SW480 (cell line): Measurements from ENCODE around the gene BHMT2.
A peak's percentile ranks its signal among the peaks of the same experiment; 100 is the strongest.

ENCODE experiments used
- DNase-seq: peaks from one replicate; pipeline ENCODE4 v3.0.0-alpha.2; 2016; ENCODE audit warnings: low spot score

BHMT2 gene

DNA sequence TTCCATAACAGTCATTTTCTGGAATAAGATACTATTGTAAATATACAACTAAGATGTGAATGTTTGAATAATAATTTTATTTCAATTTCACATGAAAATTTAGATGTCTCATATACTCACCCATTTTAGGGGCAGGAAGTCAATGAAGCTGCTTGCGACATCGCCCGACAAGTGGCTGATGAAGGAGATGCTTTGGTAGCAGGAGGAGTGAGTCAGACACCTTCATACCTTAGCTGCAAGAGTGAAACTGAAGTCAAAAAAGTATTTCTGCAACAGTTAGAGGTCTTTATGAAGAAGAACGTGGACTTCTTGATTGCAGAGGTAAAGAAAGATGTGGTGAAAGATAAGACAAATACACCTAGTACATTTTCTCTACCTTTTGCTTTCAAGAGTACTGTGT lies 50.7 kb downstream of the BHMT2 start:
- no peak for DNase-seq

DNA sequence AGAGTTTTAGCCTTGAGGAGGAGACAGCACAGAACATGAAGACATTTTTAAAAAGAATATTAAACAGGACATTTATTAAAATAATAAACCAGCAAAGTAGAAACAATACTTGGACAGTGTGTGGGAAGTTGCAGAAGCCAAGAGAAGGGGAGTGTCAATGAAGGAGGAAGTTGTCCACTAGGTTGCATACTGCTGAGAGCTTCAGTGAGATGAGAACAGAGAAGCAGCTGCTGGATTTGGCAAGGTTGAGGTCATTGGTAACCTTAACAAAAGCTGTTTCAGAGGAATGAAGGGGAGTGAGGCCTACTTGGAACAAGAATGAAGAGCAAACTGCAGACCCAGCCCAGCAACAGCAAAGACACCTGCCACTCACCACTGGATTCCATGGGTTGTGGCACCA lies 53.4 kb downstream of the BHMT2 start:
- DNase-seq, result no peak

DNA sequence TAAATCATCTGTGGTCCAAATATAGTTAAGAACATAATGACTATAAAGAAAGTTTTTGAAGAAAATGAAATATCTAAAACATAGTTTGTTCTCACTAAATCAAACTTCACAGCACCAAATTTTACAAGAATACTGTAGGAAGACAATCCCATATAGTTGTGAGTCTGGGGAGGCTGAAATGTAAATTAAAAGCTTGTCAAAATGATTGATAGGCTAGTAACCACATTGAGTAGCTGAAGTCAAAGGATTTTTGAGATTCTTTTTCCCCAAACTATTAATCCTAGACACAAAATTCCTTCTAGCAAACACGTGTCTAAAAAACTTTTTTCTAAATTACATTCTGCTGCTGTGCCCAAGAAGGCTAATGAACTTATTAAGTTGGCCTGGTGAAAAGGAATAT lies 55.0 kb downstream of the BHMT2 start:
- DNase-seq, result no peak

DNA sequence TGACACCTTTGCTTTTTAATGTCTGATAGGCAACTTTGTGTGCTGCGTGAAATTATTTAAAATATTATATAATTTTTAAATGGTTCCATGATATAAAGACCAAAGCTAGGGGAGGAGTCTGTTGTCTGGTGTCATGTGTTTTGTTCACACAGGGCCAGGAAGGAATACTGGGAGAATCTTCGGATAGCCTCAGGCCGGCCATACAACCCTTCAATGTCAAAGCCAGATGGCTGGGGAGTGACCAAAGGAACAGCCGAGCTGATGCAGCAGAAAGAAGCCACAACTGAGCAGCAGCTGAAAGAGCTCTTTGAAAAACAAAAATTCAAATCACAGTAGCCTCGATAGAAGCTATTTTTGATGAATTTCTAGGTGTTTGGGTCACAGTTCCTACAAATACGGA lies 61.2 kb downstream of the BHMT2 start:
- no peak for DNase-seq

DNA sequence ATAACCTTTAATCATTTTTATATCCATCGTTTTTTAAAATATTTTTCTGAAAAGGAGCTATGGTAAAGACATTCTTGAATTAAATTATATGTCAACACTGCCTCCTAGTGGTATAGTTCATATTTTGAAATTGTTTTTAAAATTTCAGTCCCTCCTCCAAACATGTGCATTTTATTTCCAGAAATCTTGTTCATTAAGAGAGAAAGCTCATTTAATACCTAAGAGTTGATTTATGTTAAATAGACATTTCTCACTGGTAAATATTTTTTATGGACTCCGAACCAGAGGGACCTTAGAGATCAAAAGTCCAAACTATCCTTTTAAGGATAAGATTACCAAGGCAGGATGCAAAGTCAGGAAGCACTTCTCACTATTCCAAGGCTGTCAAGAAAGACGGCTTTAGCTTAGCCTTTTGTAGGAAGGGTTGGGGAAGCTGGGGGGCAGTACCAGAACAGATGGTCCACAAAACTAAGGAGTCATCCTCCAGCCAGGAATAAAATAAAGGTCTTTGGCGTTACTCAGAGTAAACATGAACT lies 63.6 kb downstream of the BHMT2 start:
- peak; percentile 50 for DNase-seq

DNA sequence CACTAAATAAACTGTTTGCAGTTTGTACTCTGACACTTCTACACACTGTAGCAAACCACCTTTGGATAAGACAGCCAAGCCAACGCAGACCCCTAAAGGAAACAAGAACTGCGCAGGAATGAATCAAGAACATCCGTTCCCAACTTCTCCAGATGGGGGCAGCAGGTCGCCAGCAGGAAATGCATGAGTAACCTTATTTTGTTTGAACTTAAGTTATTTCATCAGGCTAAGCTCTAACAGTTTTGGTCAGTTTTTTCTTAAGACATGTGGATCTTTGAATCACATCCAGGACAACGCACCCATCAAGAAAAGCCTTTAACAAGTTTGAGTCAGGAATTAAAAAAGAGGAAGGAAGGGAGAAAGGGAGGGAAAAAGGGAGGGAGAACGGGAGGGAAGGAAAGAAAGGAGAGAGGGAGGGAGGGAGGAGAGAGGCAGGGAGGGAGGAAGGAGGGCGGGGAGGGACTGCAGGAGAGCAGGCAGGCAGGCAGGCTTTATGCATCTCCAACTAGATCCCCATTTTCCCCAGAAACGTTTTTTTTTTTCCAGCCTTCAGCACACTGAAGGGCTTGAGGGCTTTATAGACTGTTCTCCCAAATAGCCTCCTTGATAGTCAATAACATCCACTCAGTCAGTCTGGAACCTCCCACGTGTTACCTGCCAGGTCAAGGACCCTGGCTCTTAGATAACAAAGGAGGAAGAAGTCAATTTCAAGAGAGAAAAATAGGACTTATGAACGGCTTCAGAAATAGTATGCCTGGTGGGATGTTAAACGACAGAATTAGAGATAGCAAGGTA lies 64.3 kb downstream of the BHMT2 start:
- DNase-seq, result peak; percentile 69

DNA sequence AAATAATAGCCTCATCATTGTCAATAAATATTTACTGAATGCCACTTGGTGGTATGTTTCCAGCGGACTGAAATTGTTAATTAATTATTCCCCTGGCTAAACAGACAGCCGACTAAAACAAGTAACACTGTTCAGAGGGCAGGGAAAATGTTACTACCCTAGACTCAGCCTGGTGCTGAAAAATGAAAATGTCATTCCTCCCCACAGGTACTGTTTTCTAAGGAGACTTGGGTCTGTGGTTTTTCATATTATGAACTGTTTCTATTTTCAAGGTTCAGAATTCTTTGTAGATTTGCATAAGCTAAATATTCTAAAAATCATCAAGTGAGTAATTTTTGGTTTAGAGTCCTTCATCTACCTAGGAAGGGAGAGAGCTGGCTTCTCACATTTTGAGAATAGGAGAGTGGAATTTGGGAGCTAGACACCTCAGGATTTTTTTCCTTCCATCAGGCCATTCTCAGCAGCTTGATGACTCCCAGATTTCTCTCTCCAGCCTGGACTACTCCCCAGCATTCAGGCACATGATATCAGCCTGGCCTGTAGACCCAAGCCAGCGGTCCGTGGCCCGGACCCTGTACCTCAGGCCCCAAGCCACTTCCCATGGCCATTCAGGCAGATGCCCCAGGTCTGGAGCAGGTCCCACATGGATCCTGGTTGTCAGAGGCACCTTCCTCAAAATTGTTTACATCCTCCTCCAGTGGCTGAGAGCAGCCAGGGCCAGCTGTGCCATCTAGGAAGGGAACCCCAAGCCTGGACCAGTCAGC lies 66.4 kb downstream of the BHMT2 start:
- no peak for DNase-seq

DNA sequence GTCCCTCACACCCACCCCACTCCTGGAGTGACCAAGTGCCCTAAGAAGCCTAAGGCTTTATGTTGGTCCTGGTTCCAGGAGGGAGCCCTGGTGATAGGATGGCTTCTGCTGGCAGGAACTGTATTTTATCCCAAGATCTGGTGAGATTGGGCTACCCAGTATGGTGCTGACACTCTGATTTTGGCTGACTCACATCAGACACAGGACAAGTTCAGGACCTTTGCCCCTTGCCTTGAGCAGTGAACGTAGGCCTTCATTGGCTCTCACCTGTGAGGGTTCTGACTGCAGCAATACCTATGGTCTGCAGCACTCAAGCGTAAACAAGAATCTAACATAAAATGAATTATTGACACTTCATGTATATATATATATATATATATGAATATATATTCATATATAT lies 67.1 kb downstream of the BHMT2 start:
- DNase-seq, result no peak
